Natural killer cell (primary cell): ENCODE data around the gene EVL. TPM values are rescaled to one million over a fixed set of nuclear protein-coding genes. Genes with fewer than 3 reads are reported as not detected.

Experiments
- ATAC-seq, 3 donors: fragments of 150-1000 bp in 2 of 3; fragments of 200-7000 bp in 1 of 3; cut with Tn5 transposase; 1 replicate in 1 of 3; 2 replicates in 2 of 3; pipeline ENCODE4 v1.10.0; 2021; ENCODE audit warnings: mild to moderate bottlenecking in 2 of 3, moderate library complexity in 2 of 3
- DNase-seq, 2 donors: peaks; one replicate each; pipeline versions ENCODE4 v3.0.0 to v3.0.0-alpha.2; 2013 to 2021; ENCODE audit warnings: mixed read lengths in 1 of 2
- H3K27ac ChIP-seq: one replicate; pipeline ENCODE4 v1.5.1; 2013; ENCODE audit warnings: mild to moderate bottlenecking, low read length
- H3K27me3 ChIP-seq: one replicate; pipeline ENCODE4 v1.6.1; 2013; ENCODE audit warnings: low read length; ENCODE audit not compliant: control insufficient read depth, insufficient read depth
- H3K36me3 ChIP-seq: one replicate; pipeline ENCODE4 v1.6.1; 2013; ENCODE audit warnings: low read length; ENCODE audit not compliant: control insufficient read depth, insufficient read depth
- H3K4me1 ChIP-seq: one replicate; pipeline ENCODE4 v1.6.1; 2013; ENCODE audit warnings: low read length; ENCODE audit not compliant: control insufficient read depth, insufficient read depth
- H3K4me3 ChIP-seq: one replicate; pipeline ENCODE4 v1.5.1; 2013; ENCODE audit warnings: low read length
- H3K9me3 ChIP-seq: one replicate; pipeline ENCODE4 v1.6.1; 2013; ENCODE audit warnings: low read length; ENCODE audit not compliant: control insufficient read depth, insufficient read depth
- H3K27ac Mint-ChIP-seq, 2 donors: one replicate each; pipeline ENCODE4 v1.8.0; 2022; ENCODE audit warnings: mild to moderate bottlenecking in 2 of 2, mixed read lengths in 2 of 2, moderate library complexity in 1 of 2
- H3K27me3 Mint-ChIP-seq, 2 donors: one replicate each; pipeline ENCODE4 v1.8.0; 2022; ENCODE audit warnings: low read depth in 2 of 2, mixed read lengths in 2 of 2
- H3K36me3 Mint-ChIP-seq: one replicate; pipeline ENCODE4 v1.8.0; 2022; ENCODE audit warnings: mixed read lengths
- H3K4me1 Mint-ChIP-seq, 2 donors: one replicate each; pipeline ENCODE4 v1.8.0; 2022; ENCODE audit warnings: mixed read lengths in 2 of 2
- H3K4me3 Mint-ChIP-seq: one replicate; pipeline ENCODE4 v1.8.0; 2022; ENCODE audit warnings: mild to moderate bottlenecking, moderate library complexity, mixed read lengths
- H3K9me3 Mint-ChIP-seq, 2 donors: one replicate each; pipeline ENCODE4 v1.8.0; 2022; ENCODE audit warnings: mixed read lengths in 2 of 2
- CTCF ChIP-seq: fragments of 200-600 bp; IDR thresholded peaks from one replicate; pipeline ENCODE4 v1.8.0; 2022; ENCODE audit warnings: antibody characterized with exemption
- WGBS: methylation state at CpG from one replicate; pipeline ENCODE4 v1.1.7; 2013; ENCODE audit warnings: missing lambda C conversion rate; ENCODE audit not compliant: insufficient coverage; 5-methylcytosine and 5-hydroxymethylcytosine counted together
- intact Hi-C: fragments of 100-400 bp; cut with micrococcal nuclease; formaldehyde crosslinking; loops from one replicate; pipeline ENCODE4 v1.14.2; 2022
- total RNA-seq, 4 donors: library from RNA; stranded (reverse); fragments of 120-200 nt in 1 of 4; gene quantifications; one replicate each; pipeline versions ENCODE4 v1.2.3 to v1.2.4, GENCODE V29; 2013 to 2022

Gene EVL
- total RNA-seq, 3 donors from 2014 or later (not counting 1 experiment from before 2014, with no cell fraction given) = 882 to 1,108 (median 986) TPM

DNA sequence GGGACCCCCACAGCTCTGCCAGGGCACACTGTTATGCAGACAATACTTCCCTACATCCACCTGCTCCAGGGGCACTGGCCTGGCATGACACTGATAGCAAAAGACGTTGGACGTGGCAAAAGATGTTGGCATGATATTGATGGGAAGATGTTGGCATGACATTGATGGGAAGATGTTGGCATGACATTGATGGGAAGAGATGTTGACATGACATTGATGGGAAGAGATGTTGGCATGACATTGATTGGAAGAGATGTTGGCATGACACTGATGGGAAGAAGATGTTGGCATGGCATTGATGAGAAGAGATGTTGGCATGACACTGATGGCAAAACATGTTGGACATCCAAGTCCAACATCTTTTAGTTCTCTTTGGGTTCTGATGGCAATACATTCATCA lies 105.7 kb downstream of the EVL start:
- Mint-ChIP-seq H3K4me3 (no peak overlapping the region), H3K27me3 (peaks cover 0 to 3% of the 10 kb centered on the region in 2 donors), H3K4me1 (peaks cover 13 to 35% of the 10 kb centered on the region in 2 donors), H3K9me3 (no peaks in the 10 kb centered on the region), H3K27ac (no peak overlapping the region), H3K36me3 (no peaks in the 10 kb centered on the region)
- Histone ChIP-seq H3K4me1 (peaks cover 29% of the 10 kb centered on the region), H3K9me3 (no peaks in the 10 kb centered on the region), H3K27ac (no peak overlapping the region), H3K27me3 (no peaks in the 10 kb centered on the region), H3K4me3 (no peak overlapping the region), H3K36me3 (no peaks in the 10 kb centered on the region)
- ATAC-seq (no peak), DNase-seq (no peak)
- intact Hi-C loops = no loop called here
- TF ChIP-seq CTCF = no peak
- 95% methylated on average over 2 of the region's 2 CpGs for WGBS

- intact Hi-C loops = no loop called here
- no peak overlapping the region for H3K27ac Mint-ChIP-seq
- H3K36me3 Mint-ChIP-seq = no peaks in the 10 kb centered on the region
- 96% methylated on average over 5 of the region's 5 CpGs for WGBS
- Histone ChIP-seq H3K36me3 (no peaks in the 10 kb centered on the region), H3K27me3 (no peaks in the 10 kb centered on the region), H3K4me1 (peaks cover 13% of the 10 kb centered on the region), H3K9me3 (no peaks in the 10 kb centered on the region), H3K4me3 (no peak overlapping the region), H3K27ac (no peak overlapping the region)
- ATAC-seq = no peak
- peaks cover 0 to 3% of the 10 kb centered on the region in 2 donors for H3K27me3 Mint-ChIP-seq
- H3K4me3 Mint-ChIP-seq = no peak overlapping the region
- peaks cover 6 to 25% of the 10 kb centered on the region in 2 donors for H3K4me1 Mint-ChIP-seq
- no peak for DNase-seq
- no peaks in the 10 kb centered on the region for H3K9me3 Mint-ChIP-seq
- no peak for TF ChIP-seq CTCF
Observed at GRCh38 chr14:100172811-100173210, 107.6 kb downstream of the EVL start.

GRCh38 chr14:100173353-100173752 lies 108.1 kb downstream of the EVL start:
- Histone ChIP-seq H3K4me1 (peaks cover 9% of the 10 kb centered on the region), H3K27ac (no peak overlapping the region), H3K36me3 (no peaks in the 10 kb centered on the region), H3K27me3 (no peaks in the 10 kb centered on the region), H3K4me3 (no peak overlapping the region), H3K9me3 (no peaks in the 10 kb centered on the region)
- H3K4me3 Mint-ChIP-seq = no peak overlapping the region
- peaks cover 0 to 3% of the 10 kb centered on the region in 2 donors for H3K27me3 Mint-ChIP-seq
- ATAC-seq (no peak), DNase-seq (no peak)
- intact Hi-C loops = no loop called here
- H3K9me3 Mint-ChIP-seq = no peaks in the 10 kb centered on the region
- TF ChIP-seq CTCF = no peak
- WGBS = 85% methylated on average over 5 of the region's 7 CpGs
- no peaks in the 10 kb centered on the region for H3K36me3 Mint-ChIP-seq
- peaks cover 5 to 24% of the 10 kb centered on the region in 2 donors for H3K4me1 Mint-ChIP-seq
- H3K27ac Mint-ChIP-seq = no peak overlapping the region

- ATAC-seq = no peak
- Histone ChIP-seq H3K36me3 (no peaks in the 10 kb centered on the region), H3K4me3 (no peak overlapping the region), H3K9me3 (no peaks in the 10 kb centered on the region), H3K27ac (no peak overlapping the region), H3K27me3 (no peaks in the 10 kb centered on the region), H3K4me1 (no peaks in the 10 kb centered on the region)
- Mint-ChIP-seq H3K27ac (no peak overlapping the region), H3K36me3 (no peaks in the 10 kb centered on the region), H3K4me1 (peaks cover 0 to 12% of the 10 kb centered on the region in 2 donors), H3K4me3 (no peak overlapping the region), H3K9me3 (no peaks in the 10 kb centered on the region), H3K27me3 (peaks cover 0 to 3% of the 10 kb centered on the region in 2 donors)
- no peak for TF ChIP-seq CTCF
- intact Hi-C loops = no loop called here
- DNase-seq = no peak
- 92% methylated on average over 14 of the region's 14 CpGs for WGBS
Observed at GRCh38 chr14:100176811-100177327, 111.6 kb downstream of the EVL start.
